Measurements from ENCODE around the gene MPHOSPH6. TPM values are rescaled to one million over a fixed set of nuclear protein-coding genes. Genes with fewer than 3 reads are reported as not detected.
"Not testable (repeated sequence)": the region's sequence is repeated elsewhere in the genome, so short reads cannot be mapped to it uniquely, and the experiment has no call there.

Gene MPHOSPH6, protein sequence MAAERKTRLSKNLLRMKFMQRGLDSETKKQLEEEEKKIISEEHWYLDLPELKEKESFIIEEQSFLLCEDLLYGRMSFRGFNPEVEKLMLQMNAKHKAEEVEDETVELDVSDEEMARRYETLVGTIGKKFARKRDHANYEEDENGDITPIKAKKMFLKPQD
- total RNA-seq (26.1 TPM), polyA plus RNA-seq (38.8 TPM)
- long read RNA-seq, donor 1, partial matches to known transcripts: 0 of 3 reads
- long read RNA-seq, donor 1, other reads (novel, unspliced or antisense): 0 of 3 reads
- long read RNA-seq, donor 2: 0 reads
- long read RNA-seq, donor 3, transcript MPHOSPH6-201 (5 exons, 1,103 nt): major isoform, 23 of 30 reads
- long read RNA-seq, donor 3, transcript MPHOSPH6-207 (2 exons, 392 nt): minor isoform, 5 of 30 reads
- long read RNA-seq, donor 3, partial matches to known transcripts: 0 of 30 reads
- long read RNA-seq, donor 3, other reads (novel, unspliced or antisense): 0 of 30 reads
- long read RNA-seq, donor 4, transcript MPHOSPH6-201 (5 exons, 1,103 nt): major isoform, 6 of 9 reads
- long read RNA-seq, donor 4, partial matches to known transcripts: 0 of 9 reads
- long read RNA-seq, donor 4, other reads (novel, unspliced or antisense): 0 of 9 reads
- long read RNA-seq, donor 5, transcript MPHOSPH6-207 (2 exons, 392 nt): minor isoform, 7 of 49 reads
- long read RNA-seq, donor 5, transcript MPHOSPH6-201 (5 exons, 1,103 nt): major isoform, 25 of 49 reads
- long read RNA-seq, donor 5, partial matches to known transcripts: 13 of 49 reads
- long read RNA-seq, donor 5, other reads (novel, unspliced or antisense): 0 of 49 reads
- long read RNA-seq, donor 6, transcript MPHOSPH6-201 (5 exons, 1,103 nt): major isoform, 14 of 18 reads
- long read RNA-seq, donor 6, partial matches to known transcripts: 0 of 18 reads
- long read RNA-seq, donor 6, other reads (novel, unspliced or antisense): 0 of 18 reads
- long read RNA-seq, donor 7, transcript MPHOSPH6-201 (5 exons, 1,103 nt): major isoform, 17 of 26 reads
- long read RNA-seq, donor 7, partial matches to known transcripts: 5 of 26 reads
- long read RNA-seq, donor 7, other reads (novel, unspliced or antisense): 0 of 26 reads
- long read RNA-seq, donor 8, transcript MPHOSPH6-201 (5 exons, 1,103 nt): major isoform, 7 of 8 reads
- long read RNA-seq, donor 8, partial matches to known transcripts: 0 of 8 reads
- long read RNA-seq, donor 8, other reads (novel, unspliced or antisense): 0 of 8 reads
- long read RNA-seq, donor 9, transcript MPHOSPH6-201 (5 exons, 1,103 nt): major isoform, 19 of 23 reads
- long read RNA-seq, donor 9, partial matches to known transcripts: 0 of 23 reads
- long read RNA-seq, donor 9, other reads (novel, unspliced or antisense): 0 of 23 reads
- long read RNA-seq, donor 10, transcript MPHOSPH6-201 (5 exons, 1,103 nt): major isoform, 14 of 18 reads
- long read RNA-seq, donor 10, partial matches to known transcripts: 0 of 18 reads
- long read RNA-seq, donor 10, other reads (novel, unspliced or antisense): 0 of 18 reads

GRCh38 chr16:82169861-82170845 lies at the start of gene MPHOSPH6:
Gene MPHOSPH6, minus strand, starts transcription at chr16:82170224. Its CDS starts 49 bp downstream, at chr16:82170175.
- Histone ChIP-seq H3K4me3 (ENCODE audit: low read length in 2 of 2) (peak within 1 kb of the TSS; percentile 76 to 80), H3K4me1 (ENCODE audit: control insufficient read depth in 2 of 2, insufficient read depth in 2 of 2, low read length in 2 of 2) (peaks cover 7 to 13% of the 10 kb centered on the region in 2 donors), H3K27me3 (ENCODE audit: control insufficient read depth in 2 of 2, insufficient read depth in 1 of 2, low read length in 1 of 2) (peaks cover 19 to 29% of the 10 kb centered on the region in 2 donors), H3K36me3 (ENCODE audit: control insufficient read depth in 2 of 2, insufficient read depth in 2 of 2, low read length in 1 of 2) (peaks cover 7 to 24% of the 10 kb centered on the region in 2 donors), H3K9me3 (ENCODE audit: control insufficient read depth in 2 of 2, insufficient read depth in 1 of 2, low read length in 1 of 2) (no peaks in the 10 kb centered on the region), H3K27ac (ENCODE audit: low read depth in 1 of 2, low read length in 1 of 2) (peak within 1 kb of the TSS; percentile 81 to 85)
- WGBS: 1% methylated on average over 89 of the region's 89 CpGs
- peak; percentile 69 to 96 (median 89) for DNase-seq (ENCODE audit: low read depth in 6 of 9, low spot score in 9 of 9)

- H3K9me3 ChIP-seq (ENCODE audit: control insufficient read depth in 2 of 2, insufficient read depth in 1 of 2, low read length in 1 of 2): no peaks in the 10 kb centered on the region
- DNase-seq (ENCODE audit: low read depth in 6 of 9, low spot score in 9 of 9): no peak
- peaks cover 0 to 2% of the 10 kb centered on the region in 2 donors for H3K27me3 ChIP-seq (ENCODE audit: control insufficient read depth in 2 of 2, insufficient read depth in 1 of 2, low read length in 1 of 2)
- H3K4me1 ChIP-seq (ENCODE audit: control insufficient read depth in 2 of 2, insufficient read depth in 2 of 2, low read length in 2 of 2): no peaks in the 10 kb centered on the region
- no peaks in the 10 kb centered on the region for H3K36me3 ChIP-seq (ENCODE audit: control insufficient read depth in 2 of 2, insufficient read depth in 2 of 2, low read length in 1 of 2)
- WGBS: 90% methylated on average over 12 of the region's 12 CpGs
- no peak overlapping the region for H3K4me3 ChIP-seq (ENCODE audit: low read length in 2 of 2)
- H3K27ac ChIP-seq (ENCODE audit: low read depth in 1 of 2, low read length in 1 of 2): no peak overlapping the region
Measured at GRCh38 chr16:82219298-82219697, 49.3 kb upstream of the MPHOSPH6 start.

GRCh38 chr16:82209314-82209713 lies 39.3 kb upstream of the MPHOSPH6 start:
- H3K4me1 ChIP-seq (ENCODE audit: control insufficient read depth in 2 of 2, insufficient read depth in 2 of 2, low read length in 2 of 2); H3K27ac ChIP-seq (ENCODE audit: low read depth in 1 of 2, low read length in 1 of 2); DNase-seq (ENCODE audit: low read depth in 6 of 9, low spot score in 9 of 9); H3K4me3 ChIP-seq (ENCODE audit: low read length in 2 of 2); H3K9me3 ChIP-seq (ENCODE audit: control insufficient read depth in 2 of 2, insufficient read depth in 1 of 2, low read length in 1 of 2); H3K36me3 ChIP-seq (ENCODE audit: control insufficient read depth in 2 of 2, insufficient read depth in 2 of 2, low read length in 1 of 2); H3K27me3 ChIP-seq (ENCODE audit: control insufficient read depth in 2 of 2, insufficient read depth in 1 of 2, low read length in 1 of 2): not testable (repeated sequence)
- 94% methylated on average over 9 of the region's 9 CpGs for WGBS

DNA sequence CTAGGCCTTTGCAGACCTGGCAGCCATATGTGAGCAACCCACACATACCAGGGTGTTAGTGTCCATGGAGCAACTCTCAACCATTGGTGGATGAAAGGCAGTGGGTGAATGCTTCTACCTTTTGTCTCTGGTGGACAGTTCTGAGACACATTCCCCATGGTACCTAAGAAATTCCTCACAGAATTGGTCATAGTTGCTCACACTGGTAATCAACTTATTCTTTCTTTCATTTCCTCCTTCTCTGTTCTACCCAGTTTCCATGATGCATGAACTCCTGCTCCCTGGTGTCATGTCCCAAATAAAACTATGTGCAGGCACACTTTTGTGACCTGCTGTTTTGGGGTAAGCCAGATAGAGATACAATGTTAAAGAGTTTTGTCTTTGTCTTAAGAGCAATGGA lies 33.2 kb upstream of the MPHOSPH6 start:
- no peaks in the 10 kb centered on the region for H3K9me3 ChIP-seq (ENCODE audit: control insufficient read depth in 2 of 2, insufficient read depth in 1 of 2, low read length in 1 of 2)
- DNase-seq (ENCODE audit: low read depth in 6 of 9, low spot score in 9 of 9): no peak
- H3K27ac ChIP-seq (ENCODE audit: low read depth in 1 of 2, low read length in 1 of 2): no peak overlapping the region
- H3K27me3 ChIP-seq (ENCODE audit: control insufficient read depth in 2 of 2, insufficient read depth in 1 of 2, low read length in 1 of 2): no peaks in the 10 kb centered on the region
- no peak overlapping the region for H3K4me3 ChIP-seq (ENCODE audit: low read length in 2 of 2)
- no peaks in the 10 kb centered on the region for H3K4me1 ChIP-seq (ENCODE audit: control insufficient read depth in 2 of 2, insufficient read depth in 2 of 2, low read length in 2 of 2)
- no peaks in the 10 kb centered on the region for H3K36me3 ChIP-seq (ENCODE audit: control insufficient read depth in 2 of 2, insufficient read depth in 2 of 2, low read length in 1 of 2)

- WGBS: 77% methylated on average over 1 of the region's 1 CpG
- Histone ChIP-seq H3K27me3 (ENCODE audit: control insufficient read depth in 2 of 2, insufficient read depth in 1 of 2, low read length in 1 of 2) (no peaks in the 10 kb centered on the region), H3K27ac (ENCODE audit: low read depth in 1 of 2, low read length in 1 of 2) (no peak overlapping the region), H3K4me1 (ENCODE audit: control insufficient read depth in 2 of 2, insufficient read depth in 2 of 2, low read length in 2 of 2) (no peaks in the 10 kb centered on the region), H3K9me3 (ENCODE audit: control insufficient read depth in 2 of 2, insufficient read depth in 1 of 2, low read length in 1 of 2) (no peaks in the 10 kb centered on the region), H3K4me3 (ENCODE audit: low read length in 2 of 2) (no peak overlapping the region), H3K36me3 (ENCODE audit: control insufficient read depth in 2 of 2, insufficient read depth in 2 of 2, low read length in 1 of 2) (no peaks in the 10 kb centered on the region)
- no peak for DNase-seq (ENCODE audit: low read depth in 6 of 9, low spot score in 9 of 9)
Measured at GRCh38 chr16:82201926-82202325, 31.9 kb upstream of the MPHOSPH6 start.

DNA sequence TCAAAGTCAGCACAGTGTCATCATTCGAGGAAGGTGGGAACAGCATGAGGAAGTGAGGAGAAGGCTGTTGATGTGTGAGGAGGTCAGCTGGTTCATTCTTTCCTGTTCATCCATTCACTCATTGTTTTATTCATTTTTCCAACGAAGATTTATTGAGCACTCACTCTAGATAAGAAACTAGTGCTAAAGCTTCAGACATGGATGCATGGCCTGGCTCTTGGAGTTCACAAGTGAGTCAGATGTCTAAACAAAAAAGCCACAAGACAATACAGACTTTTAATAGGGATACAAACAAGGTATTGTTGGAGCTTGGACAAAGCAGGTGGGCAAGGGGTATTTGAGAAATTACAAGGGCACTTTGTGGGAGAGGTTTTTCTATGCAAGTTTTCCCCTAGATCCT lies 31.3 kb upstream of the MPHOSPH6 start:
- Histone ChIP-seq H3K4me1 (ENCODE audit: control insufficient read depth in 2 of 2, insufficient read depth in 2 of 2, low read length in 2 of 2) (no peaks in the 10 kb centered on the region), H3K36me3 (ENCODE audit: control insufficient read depth in 2 of 2, insufficient read depth in 2 of 2, low read length in 1 of 2) (no peaks in the 10 kb centered on the region), H3K27ac (ENCODE audit: low read depth in 1 of 2, low read length in 1 of 2) (no peak overlapping the region), H3K9me3 (ENCODE audit: control insufficient read depth in 2 of 2, insufficient read depth in 1 of 2, low read length in 1 of 2) (no peaks in the 10 kb centered on the region), H3K4me3 (ENCODE audit: low read length in 2 of 2) (no peak overlapping the region), H3K27me3 (ENCODE audit: control insufficient read depth in 2 of 2, insufficient read depth in 1 of 2, low read length in 1 of 2) (no peaks in the 10 kb centered on the region)
- WGBS: 66% methylated on average over 2 of the region's 2 CpGs
- DNase-seq (ENCODE audit: low read depth in 6 of 9, low spot score in 9 of 9): no peak

- WGBS: 97% methylated on average over 1 of the region's 1 CpG
- H3K27ac ChIP-seq (ENCODE audit: low read depth in 1 of 2, low read length in 1 of 2): no peak overlapping the region
Measured at GRCh38 chr16:82199209-82199608, 29.2 kb upstream of the MPHOSPH6 start.

More at GRCh38 chr16:82199209-82199608, 29.2 kb upstream of the MPHOSPH6 start:
- Histone ChIP-seq H3K4me3 (ENCODE audit: low read length in 2 of 2) (no peak overlapping the region), H3K27me3 (ENCODE audit: control insufficient read depth in 2 of 2, insufficient read depth in 1 of 2, low read length in 1 of 2) (no peaks in the 10 kb centered on the region), H3K36me3 (ENCODE audit: control insufficient read depth in 2 of 2, insufficient read depth in 2 of 2, low read length in 1 of 2) (no peaks in the 10 kb centered on the region), H3K9me3 (ENCODE audit: control insufficient read depth in 2 of 2, insufficient read depth in 1 of 2, low read length in 1 of 2) (no peaks in the 10 kb centered on the region), H3K4me1 (ENCODE audit: control insufficient read depth in 2 of 2, insufficient read depth in 2 of 2, low read length in 2 of 2) (no peaks in the 10 kb centered on the region)
- DNase-seq (ENCODE audit: low read depth in 6 of 9, low spot score in 9 of 9): no peak

Measured in thymus (tissue), 14 donors.